NB4 (cell line): ENCODE measurements around the gene ATP6V0E1.

Experiments
- DNase-seq: peaks from one replicate; pipeline ENCODE4 v3.0.0; 2010; ENCODE audit warnings: low read depth
- H3K4me3 ChIP-seq: one replicate; pipeline ENCODE4 v1.5.1; 2011; ENCODE audit warnings: mild to moderate bottlenecking, low read depth, low read length, moderate library complexity
- CTCF ChIP-seq: IDR thresholded peaks from one replicate; pipeline ENCODE4 v1.5.1; 2012; ENCODE audit warnings: low read depth, low read length
- MAX ChIP-seq: IDR thresholded peaks from 2 replicates; pipeline ENCODE4 v1.6.1; 2011; ENCODE audit warnings: low read depth, low read length
- MYC ChIP-seq: IDR thresholded peaks from 2 replicates; pipeline ENCODE4 v1.6.1; 2011; ENCODE audit warnings: low read depth, low read length
- POLR2A ChIP-seq: IDR thresholded peaks from 2 replicates; pipeline ENCODE4 v1.6.1; 2011; ENCODE audit warnings: mild to moderate bottlenecking; ENCODE audit not compliant: insufficient read length; ENCODE audit errors: extremely low read depth

The ATP6V0E1 gene

GRCh38 chr5:172959824-172960799, 23.5 kb upstream of the ATP6V0E1 start:
- peak overlapping the region; percentile 100 for H3K4me3 ChIP-seq
- no peak for DNase-seq
- TF ChIP-seq MAX (no peak), CTCF (no peak), MYC (no peak), POLR2A (no peak)

GRCh38 chr5:172969921-172970320, 13.7 kb upstream of the ATP6V0E1 start:
- no peak for TF ChIP-seq MAX
- no peak for TF ChIP-seq MYC
- TF ChIP-seq POLR2A: no peak
- TF ChIP-seq CTCF: no peak
- DNase-seq: no peak
- no peak overlapping the region for H3K4me3 ChIP-seq

- TF ChIP-seq CTCF: no peak
- no peak for TF ChIP-seq MAX
- no peak for TF ChIP-seq MYC
- no peak for TF ChIP-seq POLR2A
- no peak overlapping the region for H3K4me3 ChIP-seq
- DNase-seq: no peak
Observed at GRCh38 chr5:172971482-172971881, 12.1 kb upstream of the ATP6V0E1 start.

GRCh38 chr5:172972552-172972951, 11.0 kb upstream of the ATP6V0E1 start:
- no peak for TF ChIP-seq MYC
- no peak for TF ChIP-seq MAX
- no peak for TF ChIP-seq CTCF
- no peak for TF ChIP-seq POLR2A
- no peak overlapping the region for H3K4me3 ChIP-seq
- DNase-seq: no peak

- H3K4me3 ChIP-seq: no peak overlapping the region
- no peak for DNase-seq
- TF ChIP-seq POLR2A (no peak), CTCF (no peak), MYC (no peak), MAX (no peak)
Observed at GRCh38 chr5:172973127-172973916, 10.2 kb upstream of the ATP6V0E1 start.
